Sigmoid colon (tissue), 4 donors: ENCODE results near the gene ERCC6L.

Experiments used
- POLR2A ChIP-seq, 2 donors: fragments of 450-650 bp; IDR thresholded peaks; one replicate each; pipeline ENCODE4 v1.6.1; 2016; ENCODE audit warnings: antibody characterized with exemption in 2 of 2, mild to moderate bottlenecking in 2 of 2, moderate library complexity in 2 of 2
- POLR2AphosphoS5 ChIP-seq, 4 donors: sonication (generic); formaldehyde crosslinking; IDR thresholded peaks; one replicate each; pipeline ENCODE4 v1.6.1; 2017; ENCODE audit warnings: antibody characterized with exemption in 4 of 4
- TF ChIP-seq, protein P1 (sequence below), 4 experiments: fragments of 450-650 bp in 3 of 4; fragments of 200-600 bp in 1 of 4; IDR thresholded peaks; one replicate each; pipeline ENCODE4 v1.5.1; 2016 to 2019; ENCODE audit warnings: antibody characterized with exemption in 4 of 4, mild to moderate bottlenecking in 3 of 4, moderate library complexity in 2 of 4

GRCh38 chrX:72203421-72203820 is 35.4 kb downstream of the ERCC6L start:
- TF ChIP-seq, protein P1, sequence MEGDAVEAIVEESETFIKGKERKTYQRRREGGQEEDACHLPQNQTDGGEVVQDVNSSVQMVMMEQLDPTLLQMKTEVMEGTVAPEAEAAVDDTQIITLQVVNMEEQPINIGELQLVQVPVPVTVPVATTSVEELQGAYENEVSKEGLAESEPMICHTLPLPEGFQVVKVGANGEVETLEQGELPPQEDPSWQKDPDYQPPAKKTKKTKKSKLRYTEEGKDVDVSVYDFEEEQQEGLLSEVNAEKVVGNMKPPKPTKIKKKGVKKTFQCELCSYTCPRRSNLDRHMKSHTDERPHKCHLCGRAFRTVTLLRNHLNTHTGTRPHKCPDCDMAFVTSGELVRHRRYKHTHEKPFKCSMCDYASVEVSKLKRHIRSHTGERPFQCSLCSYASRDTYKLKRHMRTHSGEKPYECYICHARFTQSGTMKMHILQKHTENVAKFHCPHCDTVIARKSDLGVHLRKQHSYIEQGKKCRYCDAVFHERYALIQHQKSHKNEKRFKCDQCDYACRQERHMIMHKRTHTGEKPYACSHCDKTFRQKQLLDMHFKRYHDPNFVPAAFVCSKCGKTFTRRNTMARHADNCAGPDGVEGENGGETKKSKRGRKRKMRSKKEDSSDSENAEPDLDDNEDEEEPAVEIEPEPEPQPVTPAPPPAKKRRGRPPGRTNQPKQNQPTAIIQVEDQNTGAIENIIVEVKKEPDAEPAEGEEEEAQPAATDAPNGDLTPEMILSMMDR (IDR thresholded peaks at IDR 0.05): no peak
- TF ChIP-seq POLR2AphosphoS5 (IDR thresholded peaks at IDR 0.05) (no peak), POLR2A (IDR thresholded peaks at IDR 0.05) (no peak)
